Thoracic aorta (tissue), 2 donors: ENCODE measurements around the gene STX17. TPM values are rescaled to one million over a fixed set of nuclear protein-coding genes. Genes with fewer than 3 reads are reported as not detected.

Experiments
- ATAC-seq: fragments of 150-250 bp; one replicate; pipeline ENCODE4 v1.8.0; 2017; ENCODE audit warnings: low read depth; ENCODE audit not compliant: insufficient number of reproducible peaks, low FRiP score
- DNase-seq: peaks from one replicate; pipeline ENCODE4 v3.0.0-alpha.2; 2020; ENCODE audit warnings: low spot score
- H3K27ac ChIP-seq, 2 donors: fragments of 200-600 bp; sonication (generic); 1 replicate in 1 of 2; 2 replicates in 1 of 2; pipeline ENCODE4 v1.5.1; 2016; ENCODE audit warnings: mild to moderate bottlenecking in 2 of 2, moderate library complexity in 2 of 2
- H3K27me3 ChIP-seq: fragments of 200-600 bp; sonication (generic); replicated peaks from 2 replicates; pipeline ENCODE4 v1.6.0; 2016; ENCODE audit warnings: mild to moderate bottlenecking; ENCODE audit not compliant: insufficient read depth
- H3K36me3 ChIP-seq: fragments of 200-600 bp; sonication (generic); one replicate; pipeline ENCODE4 v1.5.1; 2016
- H3K4me1 ChIP-seq, 2 donors: fragments of 200-600 bp; sonication (generic); 1 replicate in 1 of 2; 2 replicates in 1 of 2; pipeline versions ENCODE4 v1.5.1 to v1.6.0; 2016; ENCODE audit warnings: low read depth in 2 of 2, mild to moderate bottlenecking in 1 of 2; ENCODE audit not compliant: control insufficient read depth in 1 of 2
- H3K4me3 ChIP-seq: fragments of 200-600 bp; sonication (generic); 2 replicates; pipeline ENCODE4 v1.5.1; 2016; ENCODE audit warnings: mild to moderate bottlenecking
- H3K9me3 ChIP-seq: fragments of 200-600 bp; sonication (generic); 2 replicates; pipeline ENCODE4 v1.5.1; 2016
- CTCF ChIP-seq: fragments of 200-600 bp; sonication (generic); IDR thresholded peaks from one replicate; pipeline ENCODE4 v1.5.1; 2019; ENCODE audit warnings: antibody characterized with exemption
- total RNA-seq, 2 donors: library from RNA; depleted of rRNA; stranded (reverse); fragments of >200 nt; gene quantifications; one replicate each; pipeline versions ENCODE4 v1.1.0 to v1.2.3, GENCODE V29; 2016

The STX17 gene
- total RNA-seq, 2 donors from 2014 or later, result 33.2 to 41.8 TPM

GRCh38 chr9:100011062-100011681, 104.7 kb downstream of the STX17 start:
- H3K36me3 ChIP-seq, result no peaks in the 10 kb centered on the region
- ATAC-seq, result no peak
- no peak for TF ChIP-seq CTCF
- no peaks in the 10 kb centered on the region for H3K27me3 ChIP-seq
- no peaks in the 10 kb centered on the region for H3K4me1 ChIP-seq
- no peak overlapping the region for H3K27ac ChIP-seq
- no peak overlapping the region for H3K4me3 ChIP-seq
- H3K9me3 ChIP-seq, result peaks cover 3% of the 10 kb centered on the region
- no peak for DNase-seq

GRCh38 chr9:100012279-100012678, 105.8 kb downstream of the STX17 start:
- no peak for ATAC-seq
- TF ChIP-seq CTCF, result no peak
- H3K36me3 ChIP-seq, result no peaks in the 10 kb centered on the region
- no peaks in the 10 kb centered on the region for H3K27me3 ChIP-seq
- H3K9me3 ChIP-seq, result peaks cover 3% of the 10 kb centered on the region
- no peak for DNase-seq
- no peaks in the 10 kb centered on the region for H3K4me1 ChIP-seq
- no peak overlapping the region for H3K4me3 ChIP-seq
- no peak overlapping the region for H3K27ac ChIP-seq

- DNase-seq, result no peak
- Histone ChIP-seq H3K36me3 (peaks cover 5% of the 10 kb centered on the region), H3K4me3 (no peak overlapping the region), H3K4me1 (no peaks in the 10 kb centered on the region), H3K9me3 (peaks cover 3% of the 10 kb centered on the region), H3K27me3 (no peaks in the 10 kb centered on the region), H3K27ac (no peak overlapping the region)
- no peak for ATAC-seq
- TF ChIP-seq CTCF, result no peak
These were observed 107.1 kb downstream of the STX17 start for GRCh38 chr9:100013573-100013972.

- H3K36me3 ChIP-seq, result peaks cover 5% of the 10 kb centered on the region
- no peak for DNase-seq
- no peak overlapping the region for H3K4me3 ChIP-seq
- no peak for TF ChIP-seq CTCF
- no peaks in the 10 kb centered on the region for H3K4me1 ChIP-seq
- H3K9me3 ChIP-seq, result peaks cover 3% of the 10 kb centered on the region
- H3K27ac ChIP-seq, result no peak overlapping the region
- ATAC-seq, result no peak
- H3K27me3 ChIP-seq, result no peaks in the 10 kb centered on the region
These were observed 108.4 kb downstream of the STX17 start for GRCh38 chr9:100014846-100015245.

- H3K9me3 ChIP-seq, result no peaks in the 10 kb centered on the region
- TF ChIP-seq CTCF, result no peak
- no peak overlapping the region for H3K4me3 ChIP-seq
- no peaks in the 10 kb centered on the region for H3K4me1 ChIP-seq
- H3K27me3 ChIP-seq, result no peaks in the 10 kb centered on the region
- DNase-seq, result no peak
- no peak for ATAC-seq
- peaks cover 5% of the 10 kb centered on the region for H3K36me3 ChIP-seq
- no peak overlapping the region for H3K27ac ChIP-seq
These were observed 113.1 kb downstream of the STX17 start for GRCh38 chr9:100019541-100019940.

Other genes starting within 250 kb of the STX17 start
- gene NR4A3, start 84.8 kb upstream of the STX17 start, total RNA-seq, result 10 to 100 TPM in 1 of 2 donors, 1 to 10 TPM in 1; 9.7 to 36.9 TPM
- gene ERP44, start 192.3 kb downstream of the STX17 start, total RNA-seq, result 10 to 100 TPM; 13.8 to 17.6 TPM
- 10 to 100 TPM; 37.8 to 46.8 TPM for gene INVS, start 192.6 kb downstream of the STX17 start, total RNA-seq